Stromal cell of bone marrow (primary cell): ENCODE data around the gene MAPKAP1.

Experiments
- DNase-seq: peaks from one replicate; pipeline ENCODE4 v3.0.0-alpha.2; 2012; ENCODE audit warnings: low read depth

Gene MAPKAP1

GRCh38 chr9:125642311-125642710 is 64.7 kb downstream of the MAPKAP1 start:
- DNase-seq, result no peak

- no peak for DNase-seq
These were observed 68.0 kb downstream of the MAPKAP1 start for GRCh38 chr9:125639057-125639456.

GRCh38 chr9:125638239-125639045 is 68.6 kb downstream of the MAPKAP1 start:
- DNase-seq, result no peak

- no peak for DNase-seq
These were observed 69.8 kb downstream of the MAPKAP1 start for GRCh38 chr9:125637241-125637640.

GRCh38 chr9:125635888-125636287 is 71.1 kb downstream of the MAPKAP1 start:
- DNase-seq, result no peak

- DNase-seq, result no peak
These were observed 72.8 kb downstream of the MAPKAP1 start for GRCh38 chr9:125634040-125634717.

GRCh38 chr9:125633116-125633745 is 73.8 kb downstream of the MAPKAP1 start:
- no peak for DNase-seq

- DNase-seq, result no peak
These were observed 74.5 kb downstream of the MAPKAP1 start for GRCh38 chr9:125632321-125633115.

- DNase-seq, result no peak
These were observed 75.5 kb downstream of the MAPKAP1 start for GRCh38 chr9:125631391-125632085.

GRCh38 chr9:125630436-125630835 is 76.6 kb downstream of the MAPKAP1 start:
- no peak for DNase-seq

GRCh38 chr9:125629446-125629845 is 77.6 kb downstream of the MAPKAP1 start:
- DNase-seq, result no peak

GRCh38 chr9:125626187-125626586 is 80.8 kb downstream of the MAPKAP1 start:
- DNase-seq, result no peak

- no peak for DNase-seq
These were observed 85.8 kb downstream of the MAPKAP1 start for GRCh38 chr9:125621170-125621569.

- DNase-seq, result no peak
These were observed 86.8 kb downstream of the MAPKAP1 start for GRCh38 chr9:125620216-125620615.

- no peak for DNase-seq
These were observed 89.9 kb downstream of the MAPKAP1 start for GRCh38 chr9:125617087-125617486.

- no peak for DNase-seq
These were observed 93.9 kb downstream of the MAPKAP1 start for GRCh38 chr9:125613141-125613540.

GRCh38 chr9:125612616-125613015 is 94.4 kb downstream of the MAPKAP1 start:
- no peak for DNase-seq

GRCh38 chr9:125611121-125611765 is 95.8 kb downstream of the MAPKAP1 start:
- DNase-seq, result no peak

- DNase-seq, result no peak
These were observed 97.3 kb downstream of the MAPKAP1 start for GRCh38 chr9:125609744-125610143.

- DNase-seq, result no peak
These were observed 98.4 kb downstream of the MAPKAP1 start for GRCh38 chr9:125608489-125609224.
